Right lobe of liver (tissue), 4 donors: ENCODE data around the gene ANKRD44.

Experiments
- CTCF ChIP-seq, 4 donors: fragments of 200-600 bp in 3 of 4; fragments of 450-650 bp in 1 of 4; IDR thresholded peaks; one replicate each; pipeline versions ENCODE4 v1.5.1 to v1.8.0; 2016 to 2022; ENCODE audit warnings: antibody characterized with exemption in 4 of 4, mild to moderate bottlenecking in 2 of 4
- POLR2A ChIP-seq: fragments of 450-650 bp; IDR thresholded peaks from one replicate; pipeline ENCODE4 v1.6.1; 2017; ENCODE audit warnings: antibody characterized with exemption, mild to moderate bottlenecking
- donor health status: DM: no; HTN: no; CAD: no.
- donor health status: DM: no; HTN: no; CAD: no.
- donor health status: DM: no; HTN: yes; CAD: no.

- TF ChIP-seq POLR2A (no peak), CTCF (IDR thresholded peaks at IDR 0.05) (no peak)
Measured at GRCh38 chr2:197307236-197307932, 3.2 kb downstream of the ANKRD44 start.
